HK-2 (cell line): ENCODE measurements around the gene TRAF4.
"Not testable (repeated sequence)": the region's sequence is repeated elsewhere in the genome, so short reads cannot be mapped to it uniquely, and the experiment has no call there.

Source experiments
- DNase-seq: peaks from one replicate; pipeline ENCODE4 v3.0.0-alpha.2; 2018; ENCODE audit not compliant: unreplicated experiment

Gene TRAF4

GRCh38 chr17:28714281-28714680 is 29.5 kb upstream of the TRAF4 start:
- no peak for DNase-seq

GRCh38 chr17:28715217-28715616 is 28.6 kb upstream of the TRAF4 start:
- no peak for DNase-seq

GRCh38 chr17:28716740-28717577 is 26.9 kb upstream of the TRAF4 start:
- DNase-seq: peak; percentile 54

GRCh38 chr17:28717578-28718332 is 26.1 kb upstream of the TRAF4 start, which contains the start of gene RAB34:
TSS of gene RAB34 (minus strand) at chr17:28717868. CDS start at chr17:28717266, 602 bp downstream.
- DNase-seq: peak; percentile 94

- no peak for DNase-seq
Measured at GRCh38 chr17:28718333-28719020, 25.3 kb upstream of the TRAF4 start.

- DNase-seq: no peak
Measured at GRCh38 chr17:28719021-28719433, 24.8 kb upstream of the TRAF4 start.

GRCh38 chr17:28720247-28720996 is 23.4 kb upstream of the TRAF4 start:
- no peak for DNase-seq

GRCh38 chr17:28720997-28721329 is 22.8 kb upstream of the TRAF4 start:
- DNase-seq: not testable (repeated sequence)

- DNase-seq: no peak
Measured at GRCh38 chr17:28722417-28723158, 21.2 kb upstream of the TRAF4 start.

GRCh38 chr17:28723159-28723835 is 20.5 kb upstream of the TRAF4 start:
- no peak for DNase-seq

GRCh38 chr17:28723836-28724499 is 19.8 kb upstream of the TRAF4 start:
- not testable (repeated sequence) for DNase-seq

- DNase-seq: no peak
Measured at GRCh38 chr17:28724500-28725165, 19.2 kb upstream of the TRAF4 start.

GRCh38 chr17:28725166-28725659 is 18.6 kb upstream of the TRAF4 start:
- DNase-seq: peak; percentile 74

GRCh38 chr17:28725660-28726225 is 18.1 kb upstream of the TRAF4 start:
- DNase-seq: peak; percentile 87

- peak; percentile 80 for DNase-seq
Measured at GRCh38 chr17:28726226-28726626, 17.6 kb upstream of the TRAF4 start, which contains the start of gene TLCD1. TSS of gene TLCD1 (minus strand) at chr17:28726233. CDS start at chr17:28726097, 136 bp downstream.

GRCh38 chr17:28726627-28727491 is 17.0 kb upstream of the TRAF4 start:
- DNase-seq: peak; percentile 97

GRCh38 chr17:28728364-28729200 is 15.2 kb upstream of the TRAF4 start, which contains the start of gene NEK8:
TSS of gene NEK8 (plus strand) at chr17:28728788. CDS start at chr17:28728814, 26 bp downstream.
- DNase-seq: peak; percentile 95
